Forelimb muscle (tissue), 1 donor: ENCODE data around the gene IL12RB1. TPM values are rescaled to one million over a fixed set of nuclear protein-coding genes. Genes with fewer than 3 reads are reported as not detected.
"Not testable (repeated sequence)": the region's sequence is repeated elsewhere in the genome, so short reads cannot be mapped to it uniquely, and the experiment has no call there.

Source experiments
- DNase-seq: peaks from one replicate; pipeline ENCODE4 v3.0.0-alpha.2; 2013; ENCODE audit warnings: low read depth
- polyA plus RNA-seq: library from polyadenylated mRNA; unstranded; fragments of 120-200 nt; gene quantifications from one replicate; pipeline ENCODE4 v1.2.1, GENCODE V29; 2013; ENCODE audit not compliant: insufficient read length

Gene IL12RB1
- polyA plus RNA-seq, 1 donor, result 0.35 TPM

GRCh38 chr19:18112989-18113478, 26.3 kb upstream of the IL12RB1 start:
- DNase-seq, result no peak

DNA sequence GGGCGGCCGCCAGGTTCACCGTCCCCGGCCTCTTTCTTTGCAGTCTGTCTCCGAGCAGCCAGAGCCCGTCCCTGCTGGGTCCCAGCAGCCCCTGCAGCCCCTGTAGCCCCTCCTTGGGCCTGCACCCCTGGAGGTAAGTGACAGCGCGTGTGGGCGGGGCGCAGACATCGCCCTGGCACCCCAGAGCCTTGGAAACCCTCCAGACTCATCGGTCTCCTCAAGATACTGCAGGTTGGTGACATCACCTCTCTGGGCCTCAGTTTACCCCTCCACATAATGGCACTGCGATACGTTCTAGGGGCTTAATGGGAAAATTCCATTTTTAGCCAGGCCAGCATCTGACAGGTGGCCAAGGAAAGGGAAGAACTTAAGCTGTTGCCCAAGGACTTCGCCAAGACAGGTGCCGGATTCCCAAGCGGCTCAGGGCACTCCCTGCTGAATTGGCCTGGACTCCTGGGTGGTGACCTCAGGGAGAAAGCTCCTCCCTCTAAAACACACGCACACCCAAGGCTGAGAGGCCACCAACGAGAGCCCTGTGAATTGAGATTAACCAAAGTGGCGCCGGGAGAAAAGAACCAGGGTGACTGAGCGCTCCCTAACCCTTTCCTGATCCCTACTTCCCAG, 24.0 kb upstream of the IL12RB1 start:
- no peak for DNase-seq

DNA sequence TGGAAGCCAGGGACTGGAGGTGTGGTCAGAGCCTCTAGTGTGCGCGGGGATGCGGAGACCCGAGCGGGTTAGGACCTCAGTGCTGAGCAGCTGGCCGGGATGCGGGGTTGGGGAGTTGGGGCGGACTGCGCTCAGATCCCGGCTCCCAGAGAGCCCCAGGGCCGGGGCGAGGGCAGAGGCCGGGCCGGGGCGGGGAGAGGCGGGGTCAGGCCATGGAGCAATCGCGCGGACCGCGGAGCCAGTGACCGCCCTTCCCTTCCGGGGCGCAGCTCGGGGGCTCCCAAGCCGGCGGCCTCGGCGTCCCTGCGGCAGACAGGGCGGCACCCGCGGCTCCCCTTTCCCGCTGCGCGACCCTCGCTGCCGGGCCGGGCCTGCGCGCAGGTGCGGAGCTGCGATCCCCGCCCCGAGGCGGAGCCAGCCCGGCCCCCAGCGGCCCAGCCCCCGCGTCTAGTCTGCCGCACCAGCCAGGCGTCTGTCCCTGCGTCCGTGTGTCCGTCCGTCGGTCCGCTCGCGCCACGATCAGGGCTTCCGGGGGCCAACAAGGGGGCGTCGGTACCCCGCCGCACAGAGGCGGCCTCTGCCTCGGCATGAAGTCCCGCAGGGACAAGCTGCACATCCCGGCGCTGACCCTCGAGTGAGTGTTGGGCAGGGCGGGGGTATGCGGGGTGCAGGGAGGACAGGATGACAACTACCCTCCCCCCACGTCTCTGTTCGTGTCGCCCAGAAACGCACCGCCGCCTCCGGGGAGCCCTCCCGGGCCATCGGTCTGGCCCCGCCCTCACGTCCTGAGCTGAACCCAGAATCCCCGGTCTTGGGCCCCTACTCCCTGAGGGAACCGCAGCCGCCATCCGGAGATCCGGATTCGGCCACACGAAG, 23.2 kb upstream of the IL12RB1 start:
- no peak for DNase-seq

DNA sequence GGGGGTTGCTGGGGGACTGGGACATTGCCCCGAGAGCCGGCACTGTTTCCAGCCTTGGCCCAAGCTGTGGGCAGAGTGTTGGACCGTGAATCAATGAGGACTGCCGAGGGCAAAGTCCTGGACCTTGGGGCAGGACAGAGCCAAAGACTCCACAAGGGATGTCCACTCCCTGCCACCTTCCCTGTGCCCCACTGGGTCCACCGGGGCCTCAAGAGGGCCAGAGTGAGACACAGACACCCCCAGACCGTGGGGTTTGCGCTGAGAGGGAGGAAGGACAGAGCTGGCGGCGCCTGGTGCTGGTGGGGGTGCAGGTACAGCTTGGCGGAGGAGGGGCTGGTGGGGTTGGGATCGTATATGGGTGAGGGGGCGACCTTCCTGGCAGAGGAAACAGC, 22.6 kb upstream of the IL12RB1 start:
- no peak for DNase-seq

DNA sequence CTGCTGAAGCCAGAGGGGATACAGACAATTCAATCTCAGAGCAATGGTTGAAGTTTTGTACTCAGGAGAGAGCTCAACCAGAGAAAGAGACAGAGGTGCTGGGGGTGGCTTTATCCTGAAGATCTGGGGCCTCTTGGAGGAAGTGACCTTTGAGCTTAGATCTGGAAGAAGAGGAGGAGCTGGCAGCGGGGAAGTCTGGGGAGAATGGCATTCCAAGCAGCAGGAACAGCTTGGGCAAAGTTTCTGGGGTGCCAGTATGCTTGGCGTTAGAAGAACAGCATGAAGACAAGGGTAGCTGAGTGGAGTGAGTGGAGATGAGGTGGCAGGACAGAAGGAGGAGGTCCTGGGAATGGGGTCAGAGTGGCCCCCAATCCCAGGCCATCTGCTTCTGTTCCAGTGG, 22.2 kb upstream of the IL12RB1 start:
- no peak for DNase-seq

DNA sequence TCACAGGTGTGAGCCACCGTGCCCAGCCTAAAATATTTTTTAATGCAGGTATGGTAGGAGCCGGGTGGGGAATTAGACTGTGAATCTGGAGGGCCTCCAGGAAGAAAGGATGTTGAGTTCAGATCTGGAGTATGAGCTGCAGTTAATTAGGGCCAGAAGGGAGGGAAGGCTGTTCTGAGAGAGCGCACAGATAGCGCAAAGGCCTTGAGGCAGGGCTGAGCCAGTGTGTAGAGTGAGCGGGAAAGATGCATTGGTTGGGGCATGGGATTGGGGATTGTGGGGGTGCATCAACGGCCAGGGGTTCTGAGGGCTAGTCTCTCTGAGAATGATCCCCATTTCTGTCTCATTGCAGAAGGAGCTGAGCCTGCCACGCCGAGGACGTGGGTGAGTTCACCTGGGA, 20.5 kb upstream of the IL12RB1 start:
- DNase-seq, result no peak

DNA sequence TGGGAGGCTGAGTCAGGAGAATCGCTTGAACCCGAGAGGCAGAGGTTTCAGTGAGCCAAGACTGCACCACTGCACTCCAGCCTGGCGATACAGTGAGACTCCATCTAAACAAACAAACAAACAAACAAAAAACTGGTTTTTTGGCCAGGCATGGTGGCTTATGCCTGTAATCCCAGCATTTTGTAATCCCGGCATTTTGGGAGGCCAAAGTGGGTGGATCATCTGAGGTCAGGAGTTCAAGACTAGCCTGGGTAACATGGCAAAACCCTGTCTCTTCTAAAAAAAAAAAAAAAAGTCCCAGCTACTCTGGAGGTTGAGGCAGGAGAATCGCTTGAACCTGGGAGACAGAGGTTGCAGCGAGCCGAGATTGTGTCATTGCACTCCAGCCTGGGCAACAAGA, 18.5 kb upstream of the IL12RB1 start:
- not testable (repeated sequence) for DNase-seq

- DNase-seq, result no peak
These were observed 18.0 kb upstream of the IL12RB1 start for GRCh38 chr19:18104793-18105131.

DNA sequence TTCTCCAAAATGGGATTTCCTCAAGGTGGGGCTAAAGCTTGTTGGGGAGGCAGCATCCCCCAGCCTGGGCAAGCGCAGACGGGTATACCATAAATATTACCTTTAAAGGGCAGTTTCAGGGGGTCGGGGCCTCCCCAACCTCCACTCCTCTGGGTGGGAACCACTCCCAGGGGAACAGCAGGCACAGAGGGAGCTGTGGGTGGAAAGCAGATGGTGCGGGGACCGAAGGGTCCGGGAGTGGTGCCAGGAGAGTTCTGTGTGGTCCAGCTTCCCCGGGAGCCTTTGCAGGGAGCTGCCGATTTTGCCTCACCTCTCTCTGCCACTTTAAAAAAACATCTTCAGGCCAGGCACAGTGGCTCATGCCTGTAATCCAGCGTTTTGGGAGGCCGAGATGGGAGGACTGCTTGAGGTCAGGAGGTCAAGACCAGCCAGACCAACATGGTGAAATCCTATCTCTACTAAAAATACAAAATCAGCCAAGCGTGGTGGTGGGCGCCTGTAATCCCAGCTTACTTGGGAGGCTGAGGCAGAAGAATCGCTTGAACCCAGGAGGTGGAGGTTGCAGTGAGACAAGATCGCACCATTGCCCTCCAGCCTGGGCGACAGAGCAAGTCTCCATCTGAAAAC, 16.3 kb upstream of the IL12RB1 start:
- no peak for DNase-seq

GRCh38 chr19:18101268-18101667, 14.5 kb upstream of the IL12RB1 start:
- no peak for DNase-seq

DNA sequence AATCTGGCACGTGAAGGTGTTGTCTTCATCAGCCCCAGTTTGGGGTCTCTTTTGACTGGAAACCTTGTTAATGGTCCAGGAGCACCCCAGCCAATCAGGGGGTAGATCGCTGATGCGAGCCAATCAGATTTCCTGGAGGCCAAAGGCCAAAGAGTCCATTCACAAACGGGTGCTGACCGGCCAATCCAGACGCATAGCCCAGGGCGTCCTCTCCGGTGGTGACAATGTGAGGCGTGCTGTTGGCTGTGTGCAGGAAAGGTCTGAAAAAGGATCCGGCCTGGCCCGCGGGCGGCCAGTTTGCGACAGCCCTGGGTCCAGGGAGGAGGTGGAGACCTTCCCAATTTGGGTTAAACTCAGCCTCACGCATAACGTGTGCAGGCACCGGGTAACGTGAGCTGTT, 14.0 kb upstream of the IL12RB1 start:
- no peak for DNase-seq

DNA sequence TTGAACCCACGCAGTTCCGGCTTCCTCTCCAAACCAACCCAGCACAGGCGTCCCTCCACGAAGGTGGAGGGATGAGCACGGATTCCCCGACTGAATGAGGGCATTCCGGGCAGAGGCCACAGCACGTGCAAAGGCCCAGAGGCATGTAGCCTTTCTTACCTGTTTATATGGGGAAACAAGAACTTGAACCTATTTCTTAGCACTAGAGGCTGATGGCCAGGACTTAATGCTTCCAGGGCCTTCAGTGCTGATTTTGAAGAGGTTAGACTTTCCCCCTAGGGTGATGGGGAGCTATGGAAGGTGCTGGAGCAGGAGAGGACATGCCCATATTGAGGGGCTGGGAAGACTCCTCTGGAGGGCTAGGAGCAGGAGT, 12.9 kb upstream of the IL12RB1 start:
- DNase-seq, result no peak

DNA sequence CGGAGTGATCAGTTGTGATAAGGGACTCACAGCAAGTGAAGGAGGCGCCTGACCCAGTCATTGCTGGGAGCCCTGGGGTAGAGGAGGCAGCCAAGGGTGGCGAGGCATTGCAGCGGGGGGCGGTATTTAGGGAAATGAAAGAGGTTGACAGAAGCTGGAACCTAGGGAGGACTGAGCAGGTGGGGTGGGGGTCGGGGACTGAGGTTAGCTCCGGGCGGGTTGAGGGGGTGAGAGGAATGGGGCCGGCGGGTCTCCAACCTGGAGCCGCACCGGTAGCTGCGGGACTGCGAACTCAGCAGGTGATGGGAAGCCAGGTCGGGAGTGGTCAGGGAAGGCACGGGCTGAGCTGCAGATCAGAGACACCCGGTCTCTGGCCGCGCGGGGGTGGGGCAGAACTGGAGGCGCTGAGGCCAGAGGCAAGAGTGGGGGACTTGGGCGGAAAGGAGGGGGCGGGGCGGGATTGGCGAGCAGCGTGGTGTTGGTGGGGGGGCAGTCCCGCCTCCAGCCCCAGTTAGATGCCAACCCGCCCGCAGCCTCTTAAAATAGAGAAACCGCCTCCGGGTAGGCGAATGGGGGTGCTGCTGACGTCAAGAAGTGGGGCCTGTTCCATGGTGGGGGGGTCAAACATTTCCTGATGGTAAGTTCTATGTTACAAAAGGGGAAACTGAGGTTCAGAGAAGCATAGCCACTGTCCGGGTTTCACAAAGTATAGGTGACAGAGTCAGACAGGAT, 12.3 kb upstream of the IL12RB1 start:
- no peak for DNase-seq

- no peak for DNase-seq
These were observed 11.5 kb upstream of the IL12RB1 start for GRCh38 chr19:18097993-18098890.

DNA sequence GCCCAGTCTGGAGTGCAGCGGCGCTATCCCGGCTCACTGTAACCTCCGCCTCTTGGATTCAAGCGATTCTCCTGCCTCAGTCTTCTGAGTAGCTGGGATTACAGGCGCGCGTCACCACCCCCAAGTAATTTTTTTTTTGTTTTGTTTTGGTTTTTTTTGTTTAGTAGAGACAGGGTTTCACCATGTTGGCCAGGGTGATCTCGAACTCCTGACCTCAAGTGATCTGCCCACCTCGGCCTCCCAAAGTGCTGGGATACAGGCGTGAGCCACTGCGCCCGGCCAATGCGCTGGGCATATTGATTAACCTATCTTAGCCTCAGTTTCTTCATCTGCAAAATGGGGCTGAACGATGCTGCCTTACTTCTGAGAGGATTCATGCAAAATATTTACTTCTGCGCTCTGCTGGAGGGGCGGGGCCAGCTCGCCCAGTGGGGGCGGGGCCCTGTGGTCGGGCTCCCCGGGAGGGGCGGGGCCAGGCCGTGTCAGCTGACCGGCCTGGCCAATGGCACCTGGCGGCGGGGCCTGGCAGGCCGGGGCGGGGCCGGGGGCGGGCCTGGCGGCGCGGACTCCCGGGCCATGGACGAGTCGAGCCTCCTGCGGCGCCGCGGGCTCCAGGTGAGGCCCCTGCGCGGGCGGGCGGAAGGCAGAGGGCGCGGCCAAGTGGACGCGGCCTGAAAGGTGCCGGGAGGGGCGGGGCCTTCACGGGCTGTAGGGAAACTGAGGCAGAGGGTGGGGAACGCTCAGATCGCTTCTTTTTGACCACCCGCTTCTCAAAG, 10.7 kb upstream of the IL12RB1 start, which contains the start of gene MAST3:
MAST3 (plus strand) TSS at position 562 of the 776 bp plus-strand sequence; CDS start at position 577, 15 bp downstream.
- no peak for DNase-seq

DNA sequence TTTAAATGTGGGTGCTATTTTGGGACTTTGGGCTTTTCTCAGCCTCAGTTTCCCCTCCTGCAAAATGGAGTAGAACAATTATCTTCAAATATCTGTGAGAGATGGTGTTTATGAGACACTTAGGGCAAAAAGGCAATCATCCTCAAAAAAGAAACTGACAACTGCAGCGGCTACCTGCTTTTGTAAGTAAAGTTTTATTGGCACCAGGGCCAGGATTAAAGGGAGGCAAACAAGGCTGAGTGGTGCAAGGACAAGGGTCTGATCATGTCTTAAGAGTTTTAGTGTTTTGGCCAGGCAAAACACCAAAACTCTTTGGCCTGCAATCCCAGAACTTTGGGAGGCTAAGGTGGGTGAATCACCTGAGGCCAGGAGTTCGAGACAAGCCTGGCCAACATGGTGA, 9.5 kb upstream of the IL12RB1 start:
- no peak for DNase-seq

DNA sequence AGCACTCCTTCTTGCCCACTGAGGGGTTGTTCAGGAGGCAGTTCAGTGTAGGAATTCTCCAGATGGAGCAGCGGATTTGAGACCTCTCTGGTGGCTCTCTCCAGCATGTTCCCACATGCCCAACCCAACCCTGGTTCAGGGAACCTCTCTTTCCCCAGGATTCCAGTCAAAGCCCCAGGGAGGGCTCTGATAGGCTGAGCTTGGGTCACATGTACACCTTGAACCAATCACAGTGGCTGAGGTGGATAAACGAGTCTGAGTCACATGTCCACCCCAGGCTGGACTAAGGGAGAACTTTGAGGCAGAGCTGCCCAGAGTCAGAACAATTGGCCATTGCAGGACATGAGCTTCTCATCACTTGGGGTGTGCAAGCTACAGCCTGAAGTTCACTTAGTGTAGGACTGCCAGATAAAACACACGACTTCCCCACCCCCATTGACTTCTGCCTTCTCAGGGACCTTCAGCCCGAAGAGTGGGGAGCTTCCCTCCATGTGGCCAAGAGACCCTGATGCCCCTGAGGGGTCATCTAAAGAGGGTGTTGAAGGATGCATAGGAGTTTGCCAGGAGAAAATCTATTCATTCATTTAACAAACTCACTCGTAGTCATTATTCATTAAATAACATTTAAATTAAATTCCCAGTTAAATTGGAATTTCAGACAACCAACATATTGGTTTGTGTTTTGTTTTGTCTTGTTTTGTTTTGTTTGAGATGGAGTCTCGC, 6.9 kb upstream of the IL12RB1 start:
- no peak for DNase-seq

DNA sequence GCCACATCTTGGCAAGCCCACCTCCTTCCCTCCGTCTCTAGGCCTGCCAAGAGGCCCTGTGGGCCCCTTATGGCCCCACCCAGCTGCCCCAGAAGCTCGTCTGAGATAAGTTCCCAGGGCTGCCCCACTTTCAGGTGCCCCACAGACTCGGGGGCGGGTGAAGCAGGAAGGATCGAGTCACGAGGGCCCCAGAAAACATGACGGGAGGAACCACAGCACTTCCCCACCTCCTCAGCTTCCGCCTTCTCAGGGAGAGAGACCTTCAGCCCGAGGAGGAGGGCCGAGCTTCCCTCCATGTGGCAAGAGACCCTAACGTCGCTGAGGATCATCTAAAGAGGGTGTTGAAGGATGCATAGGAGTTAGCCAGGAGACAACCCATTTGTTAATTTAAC, 4.5 kb upstream of the IL12RB1 start:
- DNase-seq, result no peak

DNA sequence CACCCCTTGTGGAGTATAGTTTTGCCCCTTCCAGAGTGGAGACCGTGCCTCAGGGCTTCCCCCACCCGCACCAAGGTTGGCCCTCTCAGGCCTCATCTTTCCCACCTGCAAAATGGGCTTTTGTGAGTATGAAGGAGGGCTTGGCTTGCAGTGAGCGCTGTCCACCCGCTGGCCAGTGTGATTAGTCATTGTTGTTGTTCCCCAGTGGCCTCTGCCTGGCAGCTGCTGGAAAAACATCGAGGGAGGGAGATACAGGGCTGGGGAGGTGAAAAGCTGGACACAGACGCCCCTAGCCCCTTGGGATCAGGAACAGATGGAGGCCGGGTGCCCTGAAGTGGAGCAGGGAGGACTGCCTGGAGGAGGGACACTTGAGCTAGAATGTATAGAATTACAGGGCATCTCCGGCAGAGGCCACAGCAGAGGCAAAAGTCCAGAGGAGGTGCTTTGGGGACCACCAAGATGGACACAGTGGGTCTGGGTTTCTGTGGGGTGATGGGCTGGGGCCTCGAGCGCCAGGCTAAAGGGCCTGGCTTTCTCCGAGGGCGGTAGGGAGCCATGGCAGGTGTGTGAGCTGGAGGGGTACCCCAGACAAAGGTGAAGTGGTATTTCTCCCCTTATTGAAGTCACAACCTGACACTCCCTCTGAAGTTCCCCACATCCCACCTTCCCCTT, 3.9 kb upstream of the IL12RB1 start:
- no peak for DNase-seq
